NCI-H146 (cell line): Measurements from ENCODE around the gene CSTB.

Experiments used
- DNase-seq: peaks from one replicate; lab custom pipeline; 2025; lab: John Stamatoyannopoulos, UW

Gene CSTB

DNA sequence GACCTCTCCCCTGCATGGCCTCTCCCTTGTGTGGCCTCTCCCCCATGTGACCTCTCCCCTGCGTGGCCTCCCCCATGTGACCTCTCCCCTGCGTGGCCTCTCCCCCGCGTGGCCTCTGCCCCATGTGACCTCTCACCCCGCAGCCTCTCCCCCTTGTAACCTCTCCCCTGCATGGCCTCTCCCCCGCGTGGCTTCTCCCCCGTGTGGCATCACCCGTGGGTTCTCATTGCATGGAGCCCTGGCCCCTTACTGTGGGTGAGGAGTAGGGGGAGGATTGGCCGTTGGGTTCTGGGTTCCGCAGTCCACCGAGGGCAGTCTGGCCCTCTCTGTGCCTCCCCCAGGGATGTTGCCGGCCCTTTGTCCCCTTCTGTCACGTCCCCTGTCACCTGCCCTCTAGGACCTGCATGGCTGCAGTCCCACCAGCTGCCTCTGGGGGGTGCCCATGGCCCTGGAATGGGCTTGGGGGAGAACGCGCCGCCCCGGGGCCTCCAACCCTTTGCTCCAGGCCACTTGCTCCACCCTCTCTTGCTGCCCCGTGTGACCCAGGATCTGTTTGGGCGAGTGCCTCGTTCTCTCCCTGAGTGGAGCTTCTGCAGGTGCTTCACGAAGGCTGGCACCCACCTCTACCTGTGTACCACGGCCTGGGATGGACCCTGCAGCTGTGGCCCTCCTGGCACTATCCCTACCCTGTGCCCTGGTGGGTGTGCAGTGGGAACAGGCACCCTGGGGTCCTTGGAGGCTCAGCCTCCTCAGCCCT, 34.6 kb upstream of the CSTB start:
- peak; percentile 68 for DNase-seq

DNA sequence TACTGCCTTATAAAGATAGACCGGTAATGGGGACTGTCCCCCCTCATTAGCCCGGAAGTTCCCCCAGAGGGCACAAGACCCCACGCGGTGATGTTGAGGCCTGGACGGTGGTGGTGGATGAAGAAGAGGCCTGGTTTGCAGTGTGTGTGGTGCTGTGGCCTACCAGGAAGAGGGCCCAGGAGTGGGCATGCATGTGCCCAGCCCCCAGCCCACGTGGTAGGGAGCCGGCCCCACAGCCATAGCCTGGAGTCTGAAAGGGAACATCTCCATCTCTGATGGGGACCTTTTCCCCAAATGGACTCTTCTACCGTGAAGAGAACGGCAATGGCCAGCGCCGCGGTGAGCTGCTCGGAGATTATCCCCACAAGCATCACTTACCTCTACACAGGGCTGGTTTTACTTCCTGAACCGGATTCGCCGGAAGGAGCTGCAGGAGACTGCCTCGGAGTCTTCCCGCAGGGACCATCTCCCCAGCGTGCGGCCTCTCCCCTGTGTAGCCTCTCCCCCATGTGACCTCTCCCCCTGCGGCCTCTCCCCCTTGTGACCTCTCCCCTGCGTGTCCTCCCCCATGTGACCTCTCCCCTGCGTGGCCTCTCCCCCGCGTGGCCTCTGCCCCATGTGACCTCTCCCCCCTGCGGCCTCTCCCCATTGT, 33.9 kb upstream of the CSTB start:
- DNase-seq = no peak

DNA sequence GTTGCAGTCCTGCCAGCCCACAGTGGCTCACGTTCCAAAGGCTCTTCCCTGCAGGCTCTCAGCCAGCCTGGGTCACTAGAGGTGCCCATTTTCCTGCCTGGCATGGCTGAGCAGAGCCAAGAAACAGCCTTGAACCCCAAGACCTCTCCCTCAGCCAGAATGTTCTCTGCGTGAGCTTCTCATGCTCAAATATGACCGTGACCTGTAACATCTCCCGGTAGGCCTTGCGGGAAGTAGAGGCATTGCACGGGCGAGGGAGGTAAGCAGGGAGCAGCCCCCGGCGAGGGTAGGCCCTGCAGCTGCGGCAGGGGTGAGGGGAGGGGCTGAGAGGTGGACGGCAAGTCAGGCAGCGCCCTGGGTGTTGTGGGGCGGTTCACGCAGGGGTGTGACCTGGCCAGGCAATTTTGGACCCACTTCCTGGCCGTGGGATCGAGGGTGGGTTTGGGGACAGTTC, 33.3 kb upstream of the CSTB start:
- DNase-seq = no peak

DNA sequence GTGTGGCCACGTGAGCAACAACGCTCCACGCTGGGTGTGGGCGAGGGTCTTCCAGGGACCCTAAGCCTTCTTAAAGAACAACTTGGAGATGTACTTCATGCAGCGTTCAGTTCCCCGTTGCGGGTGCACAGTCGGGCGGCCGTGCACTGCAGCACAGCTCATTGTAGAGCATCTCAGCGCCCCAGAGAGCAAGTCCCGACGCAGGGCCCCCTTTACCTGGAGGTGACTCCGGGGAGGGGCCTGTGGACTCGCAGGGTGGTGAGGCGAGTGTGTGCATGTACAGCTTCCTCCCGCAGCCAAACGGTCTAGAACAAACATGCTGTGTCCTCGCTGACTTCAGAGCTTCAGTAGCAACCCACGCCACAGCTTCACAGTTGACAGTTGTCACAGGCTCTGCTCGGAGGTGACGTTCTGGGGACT, 32.7 kb upstream of the CSTB start:
- no peak for DNase-seq

DNA sequence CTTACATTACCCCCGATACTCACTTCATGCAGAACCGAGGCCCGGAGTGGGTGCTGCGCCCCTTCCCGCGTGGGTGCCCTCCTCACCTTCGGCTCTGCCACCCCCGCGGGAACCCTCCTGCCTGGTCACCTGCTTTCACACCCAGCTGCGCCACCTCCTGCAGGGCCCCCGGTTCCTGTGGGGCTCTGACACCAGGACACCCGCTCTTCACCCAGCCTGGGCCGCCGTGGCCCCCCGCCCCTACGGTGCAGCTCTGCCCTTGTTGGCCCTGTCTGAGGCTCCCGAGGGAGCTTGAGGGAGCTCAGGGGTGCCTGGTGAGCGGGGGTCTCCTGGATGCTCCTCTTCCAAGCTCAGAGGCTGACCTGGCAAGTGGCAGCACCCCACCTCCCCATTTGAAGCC, 32.3 kb upstream of the CSTB start:
- no peak for DNase-seq

DNA sequence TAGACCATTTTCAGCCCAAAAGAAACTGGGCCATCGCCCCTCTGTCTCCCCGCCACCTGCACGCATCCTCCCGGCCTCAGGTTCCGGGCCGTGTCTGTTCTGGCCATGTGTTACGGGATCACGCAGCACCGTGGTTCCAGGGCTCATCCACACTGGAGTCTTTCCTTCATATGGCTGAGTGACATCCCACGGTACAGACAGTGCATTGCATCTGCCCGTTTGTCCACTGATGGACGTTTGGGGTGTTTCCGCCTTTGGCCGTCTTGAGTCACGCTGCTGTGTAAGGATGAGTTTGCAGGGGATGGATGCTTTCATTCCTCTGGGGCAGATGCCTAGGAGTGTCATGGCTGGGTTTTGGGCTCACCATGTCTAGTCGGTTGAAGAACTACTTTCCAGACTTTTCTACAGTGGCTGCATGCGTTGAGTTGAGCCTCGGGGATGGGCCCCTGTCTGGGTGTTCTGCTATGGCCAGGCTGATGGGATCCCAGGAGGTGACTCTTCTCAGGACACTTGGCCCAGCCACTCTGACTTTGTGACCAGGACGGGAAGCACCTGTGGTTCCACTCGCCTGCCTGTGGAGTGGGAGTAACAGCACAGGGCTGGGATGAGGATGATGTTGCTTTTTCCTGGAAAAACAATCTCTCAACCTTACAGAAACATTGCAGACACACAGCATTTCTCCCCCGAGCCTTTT, 30.1 kb upstream of the CSTB start:
- no peak for DNase-seq

DNA sequence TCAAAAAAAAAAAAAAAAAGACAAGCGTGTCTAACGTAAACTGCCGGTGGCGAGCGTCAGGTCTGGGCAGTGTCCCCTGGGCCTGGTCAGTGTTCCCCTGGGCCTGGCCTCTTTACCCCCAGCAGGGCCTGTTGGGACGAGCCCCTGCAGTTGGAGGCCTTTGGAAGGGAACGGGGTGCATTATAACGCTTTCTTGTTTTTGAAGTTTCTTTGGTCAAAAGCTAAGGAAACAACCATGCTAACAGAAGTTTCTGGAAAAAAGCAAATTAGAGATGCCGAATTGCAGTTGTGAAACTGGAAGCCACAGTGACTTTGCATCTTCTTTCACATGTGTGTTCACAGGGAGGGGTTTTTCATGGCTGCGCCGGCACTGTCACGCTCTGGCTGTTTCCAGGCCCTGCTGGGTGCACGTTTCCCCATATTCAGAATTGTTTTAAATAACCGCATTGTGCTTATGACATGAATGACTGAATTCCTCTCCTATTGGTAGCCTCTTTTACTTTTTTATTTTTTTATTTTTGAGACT, 29.2 kb upstream of the CSTB start:
- DNase-seq = no peak

DNA sequence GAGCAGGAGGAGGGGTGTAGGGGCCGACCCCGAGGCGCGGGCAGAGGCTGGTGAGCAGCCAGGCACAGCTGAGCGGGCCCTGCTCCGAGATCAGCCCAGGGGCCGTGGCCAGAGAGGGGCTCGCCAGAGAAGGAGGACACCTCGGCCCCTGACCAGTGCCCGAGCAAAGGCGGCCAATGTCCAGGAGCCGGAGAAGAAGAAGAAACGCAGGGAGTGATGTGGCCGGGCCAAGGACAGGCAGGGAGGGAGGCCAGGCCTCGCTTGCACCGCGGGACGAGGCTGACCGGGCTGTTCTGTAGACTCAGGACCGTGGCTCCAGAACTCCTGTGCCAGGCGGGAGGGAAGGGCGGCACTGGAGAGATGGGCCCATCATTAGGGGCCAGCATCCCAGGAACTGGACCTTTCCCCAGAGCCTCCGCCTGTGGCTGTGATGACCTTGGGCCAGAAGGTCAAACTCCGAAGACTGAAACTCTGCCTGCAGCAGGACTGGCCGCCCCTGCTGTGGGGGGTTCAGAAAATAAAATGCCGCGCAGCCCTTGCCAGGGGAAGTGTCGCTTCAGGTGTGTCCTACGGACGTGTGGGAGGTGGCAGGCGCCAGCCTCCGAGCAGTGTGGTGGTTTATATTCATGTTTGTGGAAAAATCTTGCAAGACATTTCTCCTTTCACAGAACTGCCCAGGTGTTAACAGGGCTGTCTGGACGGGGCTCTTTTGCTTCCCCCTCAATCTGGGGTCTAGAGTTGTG, 27.6 kb upstream of the CSTB start:
- DNase-seq = no peak

DNA sequence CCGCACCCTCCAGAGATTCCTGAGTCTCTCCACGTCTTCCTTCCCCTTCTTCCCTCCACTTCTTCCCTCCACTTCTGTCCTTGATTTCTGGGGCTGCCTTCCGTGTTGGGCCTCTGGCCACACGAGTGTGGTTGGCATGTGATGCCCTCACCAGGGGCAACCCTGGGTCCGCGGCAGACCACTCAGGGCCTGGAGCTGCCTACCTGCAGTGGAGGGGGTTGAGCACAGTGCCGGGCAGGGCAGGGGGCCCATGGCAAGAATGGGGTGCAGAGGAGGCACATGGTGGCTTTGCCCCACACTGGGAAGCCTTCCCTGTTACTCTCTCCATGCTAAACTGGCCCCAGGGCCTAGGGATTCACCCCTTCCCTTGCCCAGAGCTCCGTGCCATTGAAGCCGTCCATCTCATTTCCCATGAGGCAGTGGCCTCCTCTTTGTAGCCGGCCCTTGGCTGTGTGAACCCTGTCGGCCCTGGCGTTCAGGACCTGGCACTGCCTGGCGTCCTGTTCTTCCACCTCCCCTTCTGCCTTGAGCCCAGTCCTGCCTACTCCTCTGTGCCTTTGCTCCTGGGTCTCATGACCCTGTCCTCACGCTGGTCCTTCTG, 26.7 kb upstream of the CSTB start:
- DNase-seq = no peak

DNA sequence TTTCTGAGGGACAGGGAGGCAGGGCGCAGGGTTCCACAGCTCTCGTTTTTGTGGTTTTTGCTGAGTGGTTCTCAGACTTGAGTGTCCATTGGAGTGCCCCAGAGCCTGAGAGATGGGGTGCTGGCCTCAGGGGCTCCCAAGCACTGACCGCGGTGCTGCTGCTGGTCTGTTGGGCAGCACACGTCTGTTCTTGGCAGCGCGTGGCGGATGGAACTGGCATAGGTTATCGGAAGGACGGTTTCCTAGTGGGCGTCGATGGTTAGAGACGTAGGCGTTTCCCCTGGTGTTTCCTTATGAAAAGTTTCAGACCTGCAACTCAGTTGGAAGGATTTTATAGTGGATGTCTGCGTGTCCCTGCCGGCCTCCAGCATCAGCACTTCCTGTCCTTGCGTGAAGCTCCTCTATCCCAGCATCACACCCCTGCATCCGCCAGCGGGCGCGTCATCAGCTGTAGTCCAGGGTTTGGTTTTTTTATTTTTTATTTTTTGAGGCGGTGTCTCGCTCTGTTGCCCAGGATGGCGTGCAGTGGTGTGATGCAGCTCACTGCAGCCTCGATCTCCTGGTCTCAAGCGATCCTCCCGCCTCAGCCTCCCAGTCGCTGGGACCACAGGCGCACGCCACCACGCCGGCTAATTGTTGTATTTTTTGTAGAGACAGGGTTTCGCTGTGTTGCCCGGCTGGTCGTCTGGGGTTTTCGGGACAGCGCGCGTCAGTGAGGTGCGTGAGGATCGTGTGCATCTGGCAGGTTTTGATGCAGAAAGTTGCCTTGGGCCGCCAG, 25.1 kb upstream of the CSTB start:
- no peak for DNase-seq

DNA sequence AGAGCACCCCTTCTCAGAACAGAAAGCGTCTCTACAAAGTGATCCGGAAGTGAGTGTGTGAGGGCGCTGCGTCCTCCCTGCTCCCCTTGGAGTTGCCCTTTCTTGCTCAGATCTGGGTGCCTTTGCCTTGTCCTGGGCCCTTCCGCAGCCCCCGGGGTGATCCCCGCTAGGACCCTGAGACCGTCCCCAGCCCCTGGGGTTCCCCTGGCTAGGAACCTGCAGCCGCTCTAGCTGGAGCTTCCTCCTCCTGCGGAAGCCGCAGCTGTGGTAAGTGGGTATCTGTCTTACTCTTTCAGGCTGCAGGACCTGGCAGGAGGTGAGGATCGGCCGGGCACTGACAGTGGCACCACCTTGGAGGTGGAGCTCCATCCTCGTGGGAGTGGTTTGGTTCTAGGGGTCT, 24.5 kb upstream of the CSTB start:
- no peak for DNase-seq

DNA sequence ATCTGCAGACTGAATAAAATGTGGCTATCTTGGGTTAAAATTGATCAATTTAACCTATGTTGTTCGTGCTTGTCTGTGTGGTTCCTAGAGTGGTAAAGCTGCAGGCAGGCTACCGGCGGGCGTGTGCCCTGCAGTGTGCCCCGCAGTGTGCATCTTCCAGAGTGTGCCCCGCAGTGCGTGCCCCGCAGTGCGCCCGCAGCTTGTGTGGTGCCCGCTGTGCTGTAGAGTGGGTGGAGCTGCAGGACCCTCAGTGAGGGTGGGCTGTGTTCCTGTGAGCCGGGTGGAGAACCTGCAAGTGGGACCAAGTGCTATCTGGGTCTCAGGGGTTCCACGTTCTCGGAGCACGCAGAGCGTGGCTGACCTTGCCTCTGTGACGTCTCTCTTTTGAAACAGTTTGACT, 24.0 kb upstream of the CSTB start:
- no peak for DNase-seq

DNA sequence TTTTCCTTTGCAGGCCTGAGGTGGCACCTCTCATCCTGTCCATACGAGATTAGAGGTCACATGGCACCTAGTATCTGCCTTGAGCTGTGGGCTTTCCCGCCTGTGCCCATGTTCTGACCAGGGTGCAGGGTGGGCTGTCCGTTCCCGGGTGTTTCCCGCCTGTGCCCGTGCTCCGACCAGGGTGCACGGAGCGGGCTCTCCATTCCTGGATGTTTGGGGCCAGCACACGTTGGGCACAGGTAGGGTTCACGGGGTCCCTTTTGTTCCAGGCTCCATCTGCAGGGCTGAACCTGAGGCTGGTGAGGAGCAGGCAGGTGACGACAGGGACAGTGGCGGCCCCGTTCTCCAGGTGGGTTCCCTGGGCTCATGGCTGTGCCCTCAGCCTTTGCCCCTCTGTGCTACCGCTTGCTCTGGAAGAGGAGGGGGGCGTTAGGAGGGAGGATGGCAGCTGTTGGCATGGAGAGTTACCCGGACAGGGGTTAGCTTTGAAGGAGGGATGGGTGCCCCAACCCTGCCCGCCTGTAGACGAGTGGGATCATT, 23.3 kb upstream of the CSTB start:
- DNase-seq = no peak

DNA sequence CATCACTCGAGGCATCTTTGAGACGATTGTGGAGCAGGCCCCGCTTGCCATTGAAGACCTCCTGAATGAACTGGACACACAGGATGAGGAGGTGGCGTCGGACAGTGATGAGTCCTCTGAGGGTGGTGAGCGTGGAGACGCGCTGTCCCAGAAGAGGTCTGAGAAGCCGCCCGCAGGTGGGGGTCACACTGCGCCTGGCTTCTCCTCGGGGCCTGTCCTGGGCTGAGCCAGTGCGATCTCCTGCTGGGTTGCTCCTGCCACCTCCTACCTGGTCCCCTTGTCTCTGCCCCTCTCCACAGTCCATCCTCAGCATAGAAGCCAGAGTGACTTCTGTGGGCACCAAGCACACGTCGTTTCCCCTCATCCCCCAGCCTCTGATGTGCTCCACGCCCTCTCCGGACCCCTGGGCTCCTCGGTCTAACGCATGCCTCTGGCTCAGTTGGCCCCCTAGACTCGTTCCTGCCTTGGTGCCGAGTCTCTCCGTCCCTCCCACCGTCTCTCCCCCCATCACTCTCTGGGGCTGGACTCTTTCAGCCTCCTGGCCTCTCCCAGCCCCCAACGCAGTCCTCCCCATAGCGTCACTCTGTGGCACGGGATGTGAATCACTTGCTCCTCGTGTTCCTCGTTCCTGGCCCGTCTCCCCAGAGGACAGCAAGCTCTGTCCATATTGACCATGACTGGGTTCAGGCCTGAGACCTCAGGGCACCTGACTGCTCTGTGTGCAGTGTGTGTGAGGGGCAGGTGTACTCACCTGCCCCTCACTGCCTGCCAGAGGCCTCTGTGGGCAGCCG, 22.0 kb upstream of the CSTB start:
- DNase-seq = no peak

DNA sequence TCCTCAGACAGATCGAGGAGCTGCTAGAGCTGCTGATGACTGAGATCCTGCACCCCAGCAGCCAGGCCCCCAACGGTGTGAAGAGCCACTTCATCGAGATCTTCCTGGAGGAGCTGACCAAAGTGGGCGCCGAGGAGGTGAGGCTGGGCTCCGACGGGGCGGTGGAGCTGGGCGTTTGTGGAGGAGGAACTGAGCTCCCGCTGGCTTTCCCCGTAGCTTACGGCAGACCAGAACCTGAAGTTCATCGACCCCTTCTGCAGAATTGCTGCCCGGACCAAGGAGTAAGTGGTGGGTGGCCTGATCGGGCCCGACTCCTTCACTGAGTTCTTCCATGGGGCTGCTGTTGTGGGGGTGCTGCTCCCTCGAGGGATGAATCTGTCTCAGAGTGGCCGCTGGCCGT, 21.3 kb upstream of the CSTB start:
- DNase-seq = no peak

DNA sequence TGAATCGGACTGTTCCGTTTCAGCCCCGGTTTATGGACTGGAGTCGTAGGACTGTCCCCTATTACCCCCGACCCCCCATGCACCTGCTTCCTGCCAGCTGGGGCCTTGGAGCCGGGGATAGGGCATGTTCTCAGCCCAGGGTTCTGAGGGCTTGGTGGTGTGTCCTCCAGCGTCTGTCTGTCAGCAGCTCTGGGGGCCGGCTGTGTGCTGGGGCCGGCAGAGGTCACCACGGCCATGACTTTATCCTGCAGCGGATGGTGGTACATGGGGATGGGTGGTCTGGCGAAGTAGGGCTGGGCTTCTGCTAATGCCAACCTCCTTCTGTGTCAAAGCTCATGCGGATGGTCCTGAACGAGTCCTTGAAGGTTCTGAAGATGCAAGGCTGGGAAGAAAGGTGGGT, 18.7 kb upstream of the CSTB start:
- no peak for DNase-seq

DNA sequence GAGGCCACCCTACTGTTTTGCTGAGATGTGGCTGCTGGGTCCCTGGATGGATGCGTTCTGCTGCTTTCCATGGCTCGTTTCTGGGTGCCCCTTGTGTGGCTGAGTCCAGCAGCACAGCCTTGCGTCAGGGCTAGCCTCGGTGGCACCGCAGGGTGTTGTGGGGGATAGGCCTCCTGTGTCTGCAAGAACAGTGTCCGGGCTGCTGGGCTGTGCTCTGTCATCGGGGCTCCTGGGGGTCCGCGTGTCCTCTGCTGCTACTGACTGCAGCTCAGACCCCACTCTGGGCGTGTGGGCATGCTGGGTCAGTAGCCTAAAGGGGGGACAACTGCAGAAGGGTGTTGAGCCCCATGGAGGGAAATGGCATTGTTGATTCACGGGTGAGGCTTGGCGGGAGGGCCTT, 18.2 kb upstream of the CSTB start:
- DNase-seq = no peak

DNA sequence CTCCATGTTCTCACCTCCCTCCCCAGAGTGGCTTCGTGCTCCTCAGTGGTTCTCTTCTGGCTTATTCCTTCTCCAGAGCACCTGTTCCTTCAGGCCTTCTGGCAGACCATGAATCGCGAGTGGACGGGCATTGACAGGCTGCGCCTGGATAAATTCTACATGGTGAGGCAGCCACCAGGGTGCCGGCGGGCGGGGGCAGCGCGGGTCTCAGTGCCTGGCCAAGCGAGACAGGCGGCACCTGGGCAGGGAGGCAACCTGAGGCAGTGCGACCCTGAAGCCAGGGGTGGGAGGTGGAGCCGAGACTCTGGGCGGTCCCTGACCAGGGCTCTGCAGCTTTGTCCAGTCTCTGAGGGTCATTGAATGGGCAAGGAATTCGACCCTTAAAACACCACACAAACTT, 17.1 kb upstream of the CSTB start:
- no peak for DNase-seq

DNA sequence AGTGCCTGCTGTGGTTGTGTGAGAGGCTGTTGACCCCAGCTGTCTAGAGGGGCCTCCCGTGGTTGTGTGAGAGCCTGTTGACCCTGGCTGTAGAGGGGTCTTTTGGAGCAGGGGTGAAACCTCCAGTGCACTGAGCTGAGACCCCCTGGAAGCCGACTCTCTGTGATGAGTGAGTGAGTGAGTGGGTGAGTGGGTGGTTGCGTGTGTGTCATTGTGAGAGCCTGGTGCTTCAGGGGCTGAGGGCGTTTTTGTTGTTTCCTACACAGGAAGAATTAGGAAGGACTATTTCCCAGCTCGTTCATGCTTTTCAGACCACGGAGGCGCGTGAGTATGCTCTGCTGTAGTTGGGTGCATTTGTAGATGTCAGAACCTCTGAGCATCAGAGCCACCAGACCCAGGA, 16.3 kb upstream of the CSTB start:
- DNase-seq = no peak

DNA sequence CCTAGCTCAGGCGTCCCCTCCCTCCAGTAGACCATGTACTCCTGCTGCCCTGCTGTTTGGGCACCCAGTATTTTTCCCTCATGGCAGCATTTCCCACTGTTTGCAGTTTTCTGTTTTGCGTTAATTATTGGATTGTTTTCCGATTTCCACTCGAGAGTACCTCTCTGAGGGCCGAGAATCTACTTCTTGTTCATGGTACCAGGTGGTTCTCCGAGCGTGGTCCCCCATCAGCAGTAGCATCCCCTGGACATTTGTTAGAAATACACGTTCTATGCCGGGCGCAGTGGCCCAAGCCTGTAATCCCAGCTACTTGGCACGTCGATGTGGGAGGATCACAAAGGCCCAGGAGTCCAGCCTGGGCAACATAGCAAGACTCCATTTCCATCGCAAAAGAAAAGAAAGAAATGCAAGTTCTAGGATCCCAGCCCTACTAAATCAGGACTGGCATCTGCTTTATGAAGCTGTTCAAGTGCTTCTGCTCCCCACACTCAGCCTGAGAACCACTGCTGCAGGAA, 14.0 kb upstream of the CSTB start:
- no peak for DNase-seq
